NB4 (cell line): Measurements from ENCODE around the gene CCM2L.

ENCODE experiments used
- DNase-seq: peaks from one replicate; pipeline ENCODE4 v3.0.0; 2010; ENCODE audit warnings: low read depth
- H3K4me3 ChIP-seq: one replicate; pipeline ENCODE4 v1.5.1; 2011; ENCODE audit warnings: mild to moderate bottlenecking, low read depth, low read length, moderate library complexity
- CTCF ChIP-seq: IDR thresholded peaks from one replicate; pipeline ENCODE4 v1.5.1; 2012; ENCODE audit warnings: low read depth, low read length
- MAX ChIP-seq: IDR thresholded peaks from 2 replicates; pipeline ENCODE4 v1.6.1; 2011; ENCODE audit warnings: low read depth, low read length
- MYC ChIP-seq: IDR thresholded peaks from 2 replicates; pipeline ENCODE4 v1.6.1; 2011; ENCODE audit warnings: low read depth, low read length
- POLR2A ChIP-seq: IDR thresholded peaks from 2 replicates; pipeline ENCODE4 v1.6.1; 2011; ENCODE audit warnings: mild to moderate bottlenecking; ENCODE audit not compliant: insufficient read length; ENCODE audit errors: extremely low read depth

The CCM2L gene

GRCh38 chr20:31988430-31989015 is 21.7 kb upstream of the CCM2L start:
- no peak overlapping the region for H3K4me3 ChIP-seq
- no peak for DNase-seq
- TF ChIP-seq CTCF (no peak), POLR2A (no peak), MYC (no peak), MAX (no peak)

- DNase-seq = no peak
These were observed 21.1 kb upstream of the CCM2L start for GRCh38 chr20:31989030-31989645.

GRCh38 chr20:31990641-31991338 is 19.4 kb upstream of the CCM2L start:
- DNase-seq = no peak
- TF ChIP-seq CTCF (no peak), POLR2A (no peak), MYC (no peak), MAX (no peak)
- no peak overlapping the region for H3K4me3 ChIP-seq

More at GRCh38 chr20:31989030-31989645, 21.1 kb upstream of the CCM2L start:
- H3K4me3 ChIP-seq = no peak overlapping the region
- no peak for TF ChIP-seq MYC
- no peak for TF ChIP-seq CTCF
- TF ChIP-seq MAX = no peak
- TF ChIP-seq POLR2A = no peak

- no peak for TF ChIP-seq CTCF
- no peak for DNase-seq
- no peak overlapping the region for H3K4me3 ChIP-seq
These were observed 18.9 kb upstream of the CCM2L start for GRCh38 chr20:31991339-31991705.

- no peak for DNase-seq
- no peak overlapping the region for H3K4me3 ChIP-seq
- TF ChIP-seq MYC = no peak
- TF ChIP-seq POLR2A = no peak
- TF ChIP-seq CTCF = no peak
- TF ChIP-seq MAX = no peak
These were observed 18.2 kb upstream of the CCM2L start for GRCh38 chr20:31992086-31992485.
